Progenitor cell of endocrine pancreas (in vitro differentiated cells): Measurements from ENCODE around the gene MRPL52. TPM values are rescaled to one million over a fixed set of nuclear protein-coding genes. Genes with fewer than 3 reads are reported as not detected.

ENCODE experiments used
- DNase-seq: peaks from one replicate; pipeline ENCODE4 v3.0.0; 2021; ENCODE audit warnings: low spot score; ENCODE audit not compliant: unreplicated experiment
- H3K27ac Mint-ChIP-seq: 2 replicates; pipeline ENCODE4 v1.8.0; 2021; ENCODE audit warnings: mild to moderate bottlenecking, moderate library complexity, mixed read lengths
- H3K27me3 Mint-ChIP-seq: 2 replicates; pipeline ENCODE4 v1.8.0; 2021; ENCODE audit warnings: mixed read lengths
- H3K36me3 Mint-ChIP-seq: 2 replicates; pipeline ENCODE4 v1.8.0; 2022; ENCODE audit warnings: mixed read lengths; ENCODE audit not compliant: insufficient read depth
- H3K4me1 Mint-ChIP-seq: 2 replicates; pipeline ENCODE4 v1.8.0; 2021; ENCODE audit warnings: low read depth, mixed read lengths
- H3K4me3 Mint-ChIP-seq: 2 replicates; pipeline ENCODE4 v1.8.0; 2021; ENCODE audit warnings: low read depth, mild to moderate bottlenecking, moderate library complexity, mixed read lengths
- H3K9me3 Mint-ChIP-seq: 2 replicates; pipeline ENCODE4 v1.8.0; 2021; ENCODE audit warnings: low read depth, mixed read lengths
- CTCF ChIP-seq: fragments of 200-600 bp; sonication (generic); IDR thresholded peaks from one replicate; pipeline ENCODE4 v1.5.0; 2021; ENCODE audit warnings: antibody characterized with exemption, mild to moderate bottlenecking; ENCODE audit not compliant: unreplicated experiment
- long read RNA-seq: library from polyadenylated mRNA; unstranded; transcript quantifications from one replicate; pipeline ENCODE4 v2.0.0, GENCODE V29; 2020
- total RNA-seq: library from RNA; stranded (reverse); gene quantifications from 2 replicates; pipeline ENCODE4 v1.2.1, GENCODE V29; 2021

Gene MRPL52
- total RNA-seq, result 113 and 121 TPM in 2 replicates
- long read RNA-seq, transcript MRPL52-202 (5 exons, 1,118 nt), result major isoform, 9 of 23 reads
- long read RNA-seq, transcript MRPL52-203 (5 exons, 1,111 nt), result minor isoform, 6 of 23 reads
- long read RNA-seq, partial matches to known transcripts, result 1 of 23 reads
- long read RNA-seq, other reads (novel, unspliced or antisense), result 2 of 23 reads

DNA sequence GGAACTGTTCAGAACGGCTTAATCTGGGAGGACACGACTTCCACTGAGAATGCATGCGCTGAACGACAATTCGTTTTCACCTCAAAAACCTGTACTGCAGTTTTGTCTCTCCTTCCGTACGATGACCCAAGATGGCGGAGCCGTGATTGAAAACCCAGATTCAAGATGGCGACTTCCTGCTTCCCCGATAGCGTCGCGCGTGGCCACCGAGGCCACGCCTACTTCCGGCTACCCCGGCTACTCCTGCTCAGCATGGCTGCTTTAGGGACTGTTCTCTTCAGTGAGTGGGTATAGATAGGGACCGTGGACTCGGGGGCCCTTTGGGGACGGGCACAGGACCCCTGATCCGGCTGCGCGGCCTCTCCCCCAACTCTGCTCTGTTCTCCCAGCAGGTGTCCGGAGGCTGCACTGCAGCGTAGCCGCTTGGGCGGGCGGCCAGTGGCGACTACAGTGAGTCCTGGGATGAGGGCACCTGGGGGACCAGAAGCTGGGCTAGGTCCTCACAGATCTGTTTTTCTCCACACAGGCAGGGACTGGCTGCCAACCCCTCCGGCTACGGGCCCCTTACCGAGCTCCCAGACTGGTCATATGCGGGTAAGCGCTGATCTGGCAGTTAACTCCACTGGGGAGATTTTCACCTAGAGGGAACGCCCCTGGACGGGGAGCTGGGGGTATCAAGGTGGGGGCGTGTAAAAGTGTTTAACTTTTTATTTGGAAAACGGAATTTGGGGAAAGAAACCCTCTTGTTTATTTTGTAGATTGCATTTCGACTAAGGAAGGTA lies at the start of gene MRPL52:
Gene MRPL52, plus strand, starts transcription at position 227 of the 782 bp plus-strand sequence. Its CDS starts 26 bp downstream, at position 253.
- peak; percentile 53 for DNase-seq
- H3K36me3 Mint-ChIP-seq, result peaks cover 3% of the 10 kb centered on the region

DNA sequence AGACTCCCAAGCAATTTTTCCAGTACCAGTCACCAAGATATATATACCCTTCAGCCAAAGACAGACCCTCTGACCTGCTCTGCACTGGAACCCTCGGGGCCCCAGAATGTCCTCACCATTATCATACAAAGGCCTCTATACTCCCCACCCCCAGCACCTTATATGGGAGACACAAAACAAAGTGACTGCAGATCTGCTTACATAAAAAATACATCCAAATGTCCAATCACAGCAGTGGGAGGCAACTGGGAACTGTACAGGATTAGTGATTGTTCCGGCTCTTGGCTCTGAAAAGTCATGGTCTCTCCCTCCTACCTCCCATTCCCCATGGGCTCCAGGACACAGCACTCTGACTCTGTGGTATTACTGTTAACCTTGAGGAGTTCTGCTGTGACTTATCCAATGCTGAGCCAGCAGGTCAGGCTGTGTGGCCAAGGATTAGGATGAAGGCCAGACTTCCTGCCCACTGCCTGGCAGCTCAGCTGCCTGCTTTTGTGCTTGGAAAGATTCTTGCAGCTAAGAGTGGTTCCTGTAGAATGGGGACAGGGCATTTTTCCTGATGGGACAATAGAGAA lies 49.5 kb upstream of the MRPL52 start:
- no peak for TF ChIP-seq CTCF
- no peaks in the 10 kb centered on the region for H3K36me3 Mint-ChIP-seq

More for the DNA sequence above, at the start of gene MRPL52:
- Mint-ChIP-seq H3K4me3 (peak within 1 kb of the TSS; percentile 89), H3K27me3 (no peaks in the 10 kb centered on the region), H3K4me1 (peaks cover 10% of the 10 kb centered on the region), H3K9me3 (no peaks in the 10 kb centered on the region), H3K27ac (peak within 1 kb of the TSS; percentile 95)
- no peak for TF ChIP-seq CTCF

GRCh38 chr14:22780941-22781300 lies 48.8 kb upstream of the MRPL52 start:
- Mint-ChIP-seq H3K4me3 (no peak overlapping the region), H3K27me3 (no peaks in the 10 kb centered on the region), H3K36me3 (no peaks in the 10 kb centered on the region), H3K9me3 (no peaks in the 10 kb centered on the region), H3K4me1 (peaks cover 4% of the 10 kb centered on the region), H3K27ac (peak overlapping the region; percentile 39)
- no peak for DNase-seq
- TF ChIP-seq CTCF, result no peak

More for the DNA sequence above, 49.5 kb upstream of the MRPL52 start:
- Mint-ChIP-seq H3K27ac (no peak overlapping the region), H3K27me3 (no peaks in the 10 kb centered on the region), H3K9me3 (no peaks in the 10 kb centered on the region), H3K4me3 (no peak overlapping the region), H3K4me1 (peaks cover 4% of the 10 kb centered on the region)
- DNase-seq, result no peak

GRCh38 chr14:22781301-22781991 lies 48.2 kb upstream of the MRPL52 start:
- TF ChIP-seq CTCF, result no peak

GRCh38 chr14:22786685-22787084 lies 43.0 kb upstream of the MRPL52 start:
- no peak overlapping the region for H3K4me3 Mint-ChIP-seq
- no peaks in the 10 kb centered on the region for H3K36me3 Mint-ChIP-seq
- H3K27ac Mint-ChIP-seq, result no peak overlapping the region
- no peak for TF ChIP-seq CTCF
- no peaks in the 10 kb centered on the region for H3K27me3 Mint-ChIP-seq
- peaks cover under 1% of the 10 kb centered on the region for H3K4me1 Mint-ChIP-seq
- no peak for DNase-seq
- no peaks in the 10 kb centered on the region for H3K9me3 Mint-ChIP-seq

More at GRCh38 chr14:22781301-22781991, 48.2 kb upstream of the MRPL52 start:
- Mint-ChIP-seq H3K36me3 (no peaks in the 10 kb centered on the region), H3K9me3 (no peaks in the 10 kb centered on the region), H3K4me3 (no peak overlapping the region), H3K27ac (peak overlapping the region; percentile 39), H3K27me3 (no peaks in the 10 kb centered on the region), H3K4me1 (peaks cover 4% of the 10 kb centered on the region)
- DNase-seq, result no peak
